HL-60 (cell line): ENCODE results near the gene LDAH.

Source experiments
- POLR2AphosphoS5 ChIP-seq: IDR thresholded peaks from 2 replicates; pipeline ENCODE4 v1.6.1; 2012; ENCODE audit warnings: low read depth
- TF ChIP-seq, protein P1 (sequence below): IDR thresholded peaks from one replicate; pipeline ENCODE4 v1.5.1; 2011; ENCODE audit warnings: low read length, control low read depth, inconsistent platforms; ENCODE audit not compliant: insufficient read depth

GRCh38 chr2:20670315-20671035 is 152.4 kb downstream of the LDAH start:
- TF ChIP-seq POLR2AphosphoS5 = no peak
- TF ChIP-seq, protein P1, sequence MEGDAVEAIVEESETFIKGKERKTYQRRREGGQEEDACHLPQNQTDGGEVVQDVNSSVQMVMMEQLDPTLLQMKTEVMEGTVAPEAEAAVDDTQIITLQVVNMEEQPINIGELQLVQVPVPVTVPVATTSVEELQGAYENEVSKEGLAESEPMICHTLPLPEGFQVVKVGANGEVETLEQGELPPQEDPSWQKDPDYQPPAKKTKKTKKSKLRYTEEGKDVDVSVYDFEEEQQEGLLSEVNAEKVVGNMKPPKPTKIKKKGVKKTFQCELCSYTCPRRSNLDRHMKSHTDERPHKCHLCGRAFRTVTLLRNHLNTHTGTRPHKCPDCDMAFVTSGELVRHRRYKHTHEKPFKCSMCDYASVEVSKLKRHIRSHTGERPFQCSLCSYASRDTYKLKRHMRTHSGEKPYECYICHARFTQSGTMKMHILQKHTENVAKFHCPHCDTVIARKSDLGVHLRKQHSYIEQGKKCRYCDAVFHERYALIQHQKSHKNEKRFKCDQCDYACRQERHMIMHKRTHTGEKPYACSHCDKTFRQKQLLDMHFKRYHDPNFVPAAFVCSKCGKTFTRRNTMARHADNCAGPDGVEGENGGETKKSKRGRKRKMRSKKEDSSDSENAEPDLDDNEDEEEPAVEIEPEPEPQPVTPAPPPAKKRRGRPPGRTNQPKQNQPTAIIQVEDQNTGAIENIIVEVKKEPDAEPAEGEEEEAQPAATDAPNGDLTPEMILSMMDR = no peak
